ENCODE measurements around the gene SH2D4B.
"Not testable (repeated sequence)": the region's sequence is repeated elsewhere in the genome, so short reads cannot be mapped to it uniquely, and the experiment has no call there.

The SH2D4B gene

DNA sequence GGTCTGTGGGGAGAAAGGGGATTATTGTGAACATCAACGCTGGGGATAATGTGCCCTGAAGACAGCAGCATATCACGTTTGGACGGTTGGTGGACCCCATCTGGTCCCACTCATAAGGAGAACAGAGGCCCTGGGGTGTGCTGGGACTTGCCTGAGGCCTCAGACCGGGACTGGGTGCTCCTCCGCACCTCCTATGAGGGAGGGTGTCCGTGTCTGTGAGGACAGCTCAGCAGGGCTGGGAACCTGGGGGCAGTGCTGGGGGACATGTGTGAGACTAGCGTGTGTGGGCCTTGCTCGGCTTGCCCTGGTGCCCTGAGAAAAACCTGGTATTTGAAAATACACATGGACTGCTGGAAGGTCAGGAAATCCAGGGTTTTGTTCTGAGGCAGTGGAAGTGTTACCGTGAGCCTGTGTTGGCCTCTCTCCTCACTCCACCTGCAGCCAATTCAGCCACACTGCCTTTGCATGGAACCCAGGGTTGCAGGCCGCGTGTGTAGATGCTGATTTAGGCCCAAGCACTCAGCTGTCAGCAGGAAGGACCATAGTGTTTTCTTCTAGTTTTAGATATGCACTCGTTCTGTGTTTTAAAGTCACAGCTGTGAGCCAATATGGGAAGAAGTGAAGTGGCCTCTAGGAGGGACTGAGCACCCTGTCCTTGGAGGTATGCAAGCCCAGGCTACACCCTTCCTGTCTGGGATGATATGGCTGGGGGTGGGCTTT is 13.4 kb upstream of the SH2D4B start:
- DNase-seq (ENCODE audit: low read depth) = no peak

DNA sequence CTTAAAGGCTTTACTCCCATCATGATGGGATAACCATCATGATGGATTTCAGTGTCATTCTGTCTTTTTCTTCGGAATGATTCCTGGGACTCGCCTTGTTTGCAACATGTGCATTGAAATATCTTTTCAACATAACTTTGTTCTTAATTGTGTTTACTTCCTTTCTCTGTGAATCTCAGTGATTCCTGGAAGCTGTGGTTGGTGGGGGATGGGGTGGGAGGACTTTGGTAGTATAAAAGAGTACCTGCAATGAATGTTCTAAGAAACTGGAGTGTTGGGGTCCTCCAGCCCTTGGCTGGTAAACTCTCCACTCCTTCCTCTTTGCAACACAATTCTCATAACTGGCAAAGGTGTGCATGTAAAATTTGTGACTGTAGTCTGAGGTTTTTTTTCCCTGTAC is 11.5 kb upstream of the SH2D4B start:
- no peak for DNase-seq (ENCODE audit: low read depth)

DNA sequence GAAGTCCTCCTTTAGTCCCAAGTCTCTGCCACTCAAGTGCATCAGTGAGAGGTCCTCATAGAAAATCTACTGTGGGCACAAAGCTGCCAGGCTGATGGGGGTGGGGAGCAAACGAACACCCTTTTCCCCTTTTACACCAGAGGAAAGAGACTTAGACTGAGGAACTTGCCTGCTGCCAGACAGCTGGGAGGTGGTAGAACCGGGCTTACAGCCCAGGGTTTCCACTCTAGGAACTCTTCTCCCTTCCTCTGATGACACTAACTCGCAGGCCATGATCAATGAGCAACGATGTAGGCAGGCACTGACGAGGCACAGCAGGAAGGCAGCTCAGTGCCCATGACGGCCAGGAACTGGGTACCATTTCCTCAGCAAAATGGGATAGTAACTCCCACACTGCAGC is 11.0 kb upstream of the SH2D4B start:
- DNase-seq (ENCODE audit: low read depth) = no peak

DNA sequence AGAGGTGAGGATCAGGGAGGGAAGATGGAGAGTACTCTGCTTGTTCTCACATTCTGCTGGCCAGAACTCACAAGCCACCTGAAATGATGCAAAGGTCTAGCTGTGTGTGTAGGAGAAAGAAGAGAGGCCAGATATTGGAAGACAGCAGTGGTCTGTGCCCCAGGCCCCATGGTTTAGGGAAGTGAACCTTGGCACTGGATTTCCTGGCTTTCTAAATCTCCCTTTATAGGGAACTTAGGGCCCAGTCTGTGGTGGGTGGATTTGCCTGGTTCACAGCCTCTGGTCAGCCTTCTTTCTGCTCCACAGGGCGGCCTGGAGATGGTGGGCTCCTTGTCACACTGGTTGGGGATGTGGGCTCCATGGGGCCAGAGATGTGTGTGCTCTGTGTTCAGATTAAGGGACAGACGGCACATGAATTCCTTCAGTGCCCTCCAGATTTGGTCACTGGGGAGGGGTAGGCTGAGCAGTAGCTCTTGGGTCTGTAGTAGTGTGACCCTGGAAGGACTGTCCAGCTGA is 9.5 kb upstream of the SH2D4B start:
- DNase-seq (ENCODE audit: low read depth) = no peak

DNA sequence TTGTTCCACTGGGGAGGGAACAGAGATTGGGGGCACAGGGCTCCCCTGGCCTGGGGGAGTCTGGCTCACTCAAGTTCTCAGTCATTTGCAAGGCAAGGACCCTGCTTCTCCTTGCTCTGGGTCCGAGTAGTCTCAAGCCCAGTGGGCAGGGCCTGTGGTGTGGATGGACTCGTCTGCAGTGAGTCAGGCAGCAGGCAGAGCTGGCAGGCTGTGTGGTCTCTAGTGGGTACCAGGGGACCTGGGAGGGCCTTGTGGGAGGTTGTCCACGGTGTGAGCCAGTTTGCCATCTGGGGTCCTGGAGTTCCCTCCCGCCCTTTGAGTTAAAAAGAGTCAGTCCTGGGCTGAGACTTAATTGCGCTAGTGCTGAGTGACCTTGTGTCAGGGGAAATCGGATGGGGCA is 8.8 kb upstream of the SH2D4B start:
- DNase-seq (ENCODE audit: low read depth) = no peak

DNA sequence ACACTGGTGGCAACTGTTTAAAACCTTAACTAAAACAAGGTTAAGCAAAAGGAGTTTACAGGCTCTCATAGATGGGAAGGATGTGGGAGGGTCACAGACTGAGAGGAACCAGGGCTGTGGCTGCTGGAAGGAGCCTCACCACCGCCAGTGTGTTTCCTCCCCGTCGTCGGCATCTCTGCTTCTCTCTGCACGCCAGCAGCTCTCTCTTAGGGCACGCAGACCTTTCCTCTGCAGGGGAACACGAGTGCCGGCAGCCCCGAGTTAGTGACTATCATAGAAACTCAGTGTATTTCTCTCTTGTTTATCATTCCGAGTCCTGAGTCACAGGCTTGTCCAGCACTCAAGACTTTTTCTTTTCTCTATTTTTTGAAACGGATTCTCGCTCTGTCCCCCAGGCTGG is 8.1 kb upstream of the SH2D4B start:
- no peak for DNase-seq (ENCODE audit: low read depth)

DNA sequence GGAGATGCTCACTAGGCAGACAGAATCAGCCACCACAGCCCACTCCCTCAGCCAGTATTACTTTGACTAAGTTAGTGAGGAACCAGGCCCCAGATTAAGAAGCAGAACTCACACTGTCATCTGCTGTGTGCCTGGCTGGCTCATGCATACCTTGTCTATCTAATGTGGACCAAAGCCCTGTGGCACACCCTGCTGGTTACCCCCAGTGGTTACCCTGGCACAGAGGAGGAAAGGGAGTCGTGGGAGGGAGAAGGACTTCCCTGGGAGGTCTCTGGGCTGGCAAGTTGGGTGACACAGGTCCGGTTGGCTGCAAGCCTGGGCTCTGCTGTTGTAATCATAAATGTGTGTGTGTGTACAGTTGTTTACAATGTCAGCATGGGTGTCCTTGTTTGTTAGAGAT is 7.5 kb upstream of the SH2D4B start:
- DNase-seq (ENCODE audit: low read depth) = peak; percentile 21

DNA sequence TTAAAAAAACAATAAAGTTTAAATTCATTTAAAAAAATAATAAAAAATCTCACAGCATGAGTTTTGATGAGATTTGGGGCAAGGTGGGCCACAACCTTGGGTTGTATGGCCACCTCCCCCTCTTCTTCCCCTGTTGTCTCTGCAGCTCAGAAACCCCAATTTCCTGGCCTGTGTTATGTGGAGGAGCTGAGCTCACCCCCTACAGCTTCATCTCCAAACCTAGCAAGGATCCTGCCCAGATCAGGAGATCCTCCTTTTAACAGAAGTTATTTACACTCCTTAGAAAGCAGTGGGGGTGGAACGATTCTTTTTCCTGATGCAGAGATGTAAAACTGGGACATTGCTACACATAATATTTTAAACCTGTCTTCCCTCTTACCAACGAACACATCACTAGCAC is 6.9 kb upstream of the SH2D4B start:
- no peak for DNase-seq (ENCODE audit: low read depth)

- no peak for DNase-seq (ENCODE audit: low read depth)
Observed at GRCh38 chr10:80532571-80532970, 5.1 kb upstream of the SH2D4B start.

DNA sequence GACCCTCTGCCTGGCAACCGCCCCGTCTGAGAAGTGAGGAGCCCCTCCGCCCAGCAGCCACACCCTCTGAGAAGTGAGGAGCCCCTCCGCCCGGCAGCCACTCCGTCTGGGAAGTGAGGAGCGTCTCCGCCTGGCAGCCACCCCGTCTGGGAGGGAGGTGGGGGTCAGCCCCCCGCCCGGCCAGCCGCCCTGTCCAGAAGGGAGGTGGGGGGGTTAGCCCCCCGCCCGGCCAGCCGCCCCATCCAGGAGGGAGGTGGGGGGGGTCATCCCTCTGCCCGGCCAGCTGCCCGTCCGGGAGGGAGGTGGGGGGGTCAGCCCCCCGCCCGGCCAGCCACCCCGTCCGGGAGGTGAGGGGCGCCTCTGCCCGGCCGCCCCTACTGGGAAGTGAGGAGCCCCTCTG is 3.6 kb upstream of the SH2D4B start:
- DNase-seq (ENCODE audit: low read depth) = not testable (repeated sequence)

DNA sequence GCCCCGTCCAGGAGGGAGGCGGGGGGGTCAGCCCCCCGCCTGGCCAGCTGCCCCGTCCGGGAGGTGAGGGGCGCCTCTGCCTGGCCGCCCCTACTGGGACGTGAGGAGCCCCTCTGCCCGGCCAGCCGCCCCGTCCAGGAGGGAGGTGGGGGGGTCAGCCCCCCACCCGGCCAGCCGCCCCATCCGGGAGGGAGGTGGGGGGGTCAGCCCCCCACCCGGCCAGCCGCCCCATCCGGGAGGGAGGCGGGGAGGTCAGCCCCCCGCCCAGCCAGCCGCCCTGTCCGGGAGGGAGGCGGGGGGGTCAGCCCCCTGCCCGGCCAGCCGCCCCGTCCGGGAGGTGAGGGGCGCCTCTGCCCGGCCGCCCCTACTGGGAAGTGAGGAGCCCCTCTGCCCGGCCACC is 3.1 kb upstream of the SH2D4B start:
- DNase-seq (ENCODE audit: low read depth) = not testable (repeated sequence)

DNA sequence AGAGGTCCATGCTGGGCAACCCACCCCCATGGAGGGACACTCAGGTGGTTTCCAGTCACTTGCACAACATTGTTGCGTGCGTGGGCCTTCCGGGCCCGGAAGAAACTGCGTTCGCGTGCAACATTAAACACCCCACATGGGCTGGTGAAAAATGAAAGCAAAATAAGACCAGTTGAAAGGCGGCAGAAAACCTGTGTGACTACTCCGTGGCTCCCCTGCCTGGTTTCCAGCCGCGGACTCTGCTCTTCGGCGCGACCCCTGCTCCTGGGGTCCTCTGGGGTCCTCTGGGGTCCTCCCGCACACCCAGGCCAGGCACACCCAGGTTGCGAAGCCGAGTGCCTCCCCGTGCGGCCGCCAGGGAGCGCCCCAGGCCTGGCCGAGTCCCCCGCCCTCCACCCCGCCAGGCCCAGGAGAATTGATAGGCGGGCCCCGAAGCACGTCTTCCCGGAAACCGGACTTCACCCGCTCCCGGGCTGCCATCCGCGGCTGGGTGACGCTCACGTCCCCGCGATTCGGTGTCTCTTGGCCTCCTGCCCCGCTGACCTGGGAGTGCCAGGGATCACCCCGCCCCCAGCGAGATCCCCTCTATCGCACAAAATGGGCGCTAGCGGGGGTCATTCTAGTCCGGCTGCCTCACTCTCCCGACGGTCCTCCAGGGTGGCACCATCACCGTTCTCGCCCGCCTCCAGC is 1.9 kb upstream of the SH2D4B start:
- peak; percentile 68 for DNase-seq (ENCODE audit: low read depth)

- DNase-seq (ENCODE audit: low read depth) = no peak
Observed at GRCh38 chr10:80536361-80536835, 1.3 kb upstream of the SH2D4B start.

GRCh38 chr10:80537086-80537735 is 491 bp upstream of the SH2D4B start:
- DNase-seq (ENCODE audit: low read depth) = no peak

DNA sequence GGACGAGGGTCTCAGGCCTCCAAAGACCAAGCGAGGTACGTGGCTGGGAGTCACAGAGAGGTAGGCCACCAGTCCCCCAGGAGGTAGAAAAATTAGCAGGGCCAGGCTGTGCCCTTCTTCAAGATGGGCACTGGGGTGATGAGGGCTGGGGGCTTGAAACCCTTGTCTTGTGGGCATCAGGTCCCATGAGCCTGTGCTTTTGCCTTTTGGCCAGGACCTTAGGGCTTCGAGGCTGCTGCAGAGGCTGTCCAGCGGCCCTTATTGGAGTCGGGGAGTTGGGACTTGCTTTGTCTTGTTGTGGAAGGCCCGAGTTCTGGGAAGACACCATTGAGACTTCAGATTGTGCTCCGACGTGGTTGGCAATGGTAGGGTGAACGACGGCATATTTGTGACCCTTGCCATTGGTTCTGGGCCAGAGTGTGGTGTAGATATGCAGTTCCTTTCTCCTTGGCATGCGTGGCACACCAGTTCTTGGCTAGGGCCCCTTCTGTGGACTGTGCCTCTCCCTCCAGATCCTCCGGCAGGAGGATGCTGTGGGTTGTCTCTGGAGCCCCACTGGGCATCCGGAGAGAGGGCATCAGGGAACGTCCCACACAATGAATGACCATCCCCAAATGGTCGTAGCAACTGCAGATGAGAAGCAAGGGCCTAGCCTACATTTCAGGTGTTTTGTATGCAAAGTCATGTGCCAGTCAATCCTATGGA is 931 bp downstream of the SH2D4B start:
- no peak for DNase-seq (ENCODE audit: low read depth)

DNA sequence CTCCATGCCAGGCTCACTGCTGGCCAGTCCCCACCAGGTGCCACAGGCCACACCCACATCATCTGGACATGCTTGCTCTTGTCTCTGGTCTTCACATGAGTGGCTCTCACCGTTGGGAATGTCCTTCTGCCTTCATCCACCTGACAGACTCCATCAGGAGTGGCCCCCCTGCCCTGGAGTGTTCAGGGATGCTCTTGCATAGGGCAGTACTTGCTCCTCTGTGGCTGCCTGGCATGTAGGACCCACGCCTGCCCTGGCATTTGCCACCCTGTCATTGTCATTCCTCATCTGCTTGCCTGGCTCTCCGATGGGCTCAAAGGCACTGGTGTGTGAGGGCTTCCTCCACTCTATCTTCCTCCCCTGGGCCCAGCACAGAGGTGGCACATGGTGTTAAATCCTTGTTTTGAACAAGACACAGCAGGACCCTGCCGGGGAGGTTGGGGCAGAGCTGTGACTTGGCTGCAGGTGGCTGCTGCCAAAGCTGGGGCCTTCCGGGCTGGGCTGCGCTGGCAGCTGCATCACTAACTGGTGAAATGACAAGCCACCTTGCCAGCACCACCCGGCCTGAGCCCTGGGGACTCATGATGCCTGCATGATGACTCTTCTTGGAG is 1.8 kb downstream of the SH2D4B start:
- DNase-seq (ENCODE audit: low read depth) = no peak

- no peak for DNase-seq (ENCODE audit: low read depth)
Observed at GRCh38 chr10:80540136-80540535, 2.4 kb downstream of the SH2D4B start.

- DNase-seq (ENCODE audit: low read depth) = no peak
Observed at GRCh38 chr10:80540618-80540980, 2.9 kb downstream of the SH2D4B start.

DNA sequence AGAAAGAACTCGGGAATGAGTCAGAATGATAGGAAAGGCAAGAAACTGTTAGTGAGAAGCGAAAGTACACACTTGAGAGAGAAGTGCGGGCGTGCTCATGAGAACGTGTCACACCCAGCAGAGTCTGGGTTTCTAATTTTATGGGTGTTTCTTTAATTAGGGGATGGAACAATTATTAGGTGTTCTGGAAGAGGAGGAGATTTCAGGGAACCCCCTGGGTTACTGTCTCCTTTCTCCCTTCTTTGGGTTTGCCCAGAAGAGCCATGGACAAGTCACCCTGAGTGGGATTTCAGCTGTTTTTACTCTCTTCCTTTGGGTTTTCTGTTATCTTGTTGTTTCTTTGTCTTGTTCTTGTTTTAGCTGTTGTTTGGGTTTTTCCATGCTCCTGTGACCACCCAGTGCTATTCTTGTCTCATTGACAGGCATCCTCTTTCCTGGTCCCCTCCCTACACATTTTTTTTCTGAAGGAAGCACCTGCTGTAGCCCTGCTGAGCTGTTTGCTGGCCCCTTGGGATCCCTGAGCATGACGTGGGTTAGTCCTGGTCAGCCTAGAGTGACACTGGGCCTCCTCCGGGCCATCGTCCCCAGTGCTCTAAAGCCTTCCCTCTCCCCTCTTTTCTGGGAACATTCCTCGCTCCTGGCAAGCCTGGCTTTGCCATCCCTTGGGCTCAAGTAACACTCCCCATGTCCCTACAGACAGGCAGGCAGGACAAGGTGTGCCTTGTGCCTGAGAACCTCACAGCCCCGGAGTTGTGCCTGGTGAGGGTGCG is 3.5 kb downstream of the SH2D4B start:
- DNase-seq (ENCODE audit: low read depth) = no peak

GRCh38 chr10:80542053-80542452 is 4.4 kb downstream of the SH2D4B start:
- no peak for DNase-seq (ENCODE audit: low read depth)

DNA sequence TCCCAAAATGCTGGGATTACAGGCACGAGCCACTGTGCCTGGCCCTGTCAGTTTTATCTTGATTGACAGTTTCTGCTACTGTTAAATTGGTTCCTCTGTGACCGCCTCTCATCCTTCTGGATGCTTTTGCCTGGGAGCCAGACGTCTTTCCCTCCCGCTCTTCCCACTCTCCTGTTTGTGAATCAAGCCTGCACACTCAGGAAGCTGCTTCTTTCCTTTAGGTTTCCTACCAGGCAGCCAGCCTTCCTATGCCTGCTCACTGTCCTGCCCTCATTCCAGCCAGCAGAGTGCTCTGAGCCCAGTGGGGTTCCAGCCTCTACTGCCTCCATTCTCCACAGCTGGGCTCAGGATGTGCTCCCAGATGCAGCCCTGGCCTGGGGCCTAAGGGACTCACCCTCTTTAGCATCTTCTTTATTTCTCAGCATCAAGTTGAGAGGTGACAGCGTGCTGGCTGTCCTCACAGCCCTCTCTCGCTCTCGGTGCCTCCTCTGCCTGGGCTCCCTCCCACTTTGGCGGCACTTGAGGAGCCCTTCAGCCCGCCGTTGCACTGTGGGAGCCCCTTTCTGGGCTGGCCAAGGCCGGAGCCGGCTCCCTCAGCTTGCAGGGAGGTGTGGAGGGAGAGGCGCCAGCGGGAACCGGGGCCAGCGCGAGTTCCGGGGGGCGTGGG is 5.1 kb downstream of the SH2D4B start:
- DNase-seq (ENCODE audit: low read depth) = no peak

All from stimulated activated CD8-positive, alpha-beta memory T cell treated with anti-CD3 and anti-CD28 coated beads, Interleukin-4, amount 100 ng/mL, for 24 hours (primary cell).